PC-9 (cell line): ENCODE data around the gene SYTL1.

Experiments used
- EZH2 ChIP-seq: fragments of 200-600 bp; sonication (generic); IDR thresholded peaks from 2 replicates; pipeline ENCODE4 v1.8.0; 2017; ENCODE audit warnings: antibody characterized with exemption, low read depth
- TF ChIP-seq, protein P1 (sequence below): fragments of 200-600 bp; sonication (generic); conservative IDR thresholded peaks from 2 replicates; pipeline ENCODE4 v1.6.1; 2017; ENCODE audit warnings: mixed run types, antibody characterized with exemption, mild to moderate bottlenecking, moderate library complexity

DNA sequence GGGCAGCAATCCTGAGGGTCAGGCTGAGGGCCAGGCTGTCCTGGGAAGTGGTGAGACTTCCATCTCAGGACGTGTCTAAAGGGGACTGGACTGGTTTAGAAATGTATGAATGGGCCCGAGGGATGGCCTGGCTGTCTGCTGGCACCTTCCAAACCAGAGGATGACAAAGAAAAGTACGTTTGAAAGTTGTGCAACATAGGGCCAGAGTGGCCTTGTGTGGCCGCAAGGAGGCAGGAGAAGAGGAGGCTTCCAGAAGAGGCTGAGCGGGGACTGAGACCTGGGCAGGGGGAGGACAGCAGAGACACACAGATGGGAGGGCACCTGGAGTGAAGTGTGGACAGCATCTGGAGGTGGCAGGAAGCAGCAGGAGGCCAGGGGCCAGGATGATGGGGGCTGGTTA, 2.6 kb upstream of the SYTL1 start:
- TF ChIP-seq EZH2, result no peak
- TF ChIP-seq, protein P1, sequence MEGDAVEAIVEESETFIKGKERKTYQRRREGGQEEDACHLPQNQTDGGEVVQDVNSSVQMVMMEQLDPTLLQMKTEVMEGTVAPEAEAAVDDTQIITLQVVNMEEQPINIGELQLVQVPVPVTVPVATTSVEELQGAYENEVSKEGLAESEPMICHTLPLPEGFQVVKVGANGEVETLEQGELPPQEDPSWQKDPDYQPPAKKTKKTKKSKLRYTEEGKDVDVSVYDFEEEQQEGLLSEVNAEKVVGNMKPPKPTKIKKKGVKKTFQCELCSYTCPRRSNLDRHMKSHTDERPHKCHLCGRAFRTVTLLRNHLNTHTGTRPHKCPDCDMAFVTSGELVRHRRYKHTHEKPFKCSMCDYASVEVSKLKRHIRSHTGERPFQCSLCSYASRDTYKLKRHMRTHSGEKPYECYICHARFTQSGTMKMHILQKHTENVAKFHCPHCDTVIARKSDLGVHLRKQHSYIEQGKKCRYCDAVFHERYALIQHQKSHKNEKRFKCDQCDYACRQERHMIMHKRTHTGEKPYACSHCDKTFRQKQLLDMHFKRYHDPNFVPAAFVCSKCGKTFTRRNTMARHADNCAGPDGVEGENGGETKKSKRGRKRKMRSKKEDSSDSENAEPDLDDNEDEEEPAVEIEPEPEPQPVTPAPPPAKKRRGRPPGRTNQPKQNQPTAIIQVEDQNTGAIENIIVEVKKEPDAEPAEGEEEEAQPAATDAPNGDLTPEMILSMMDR, result no peak
